Type B pancreatic cell (in vitro differentiated cells): ENCODE results near the gene RPS6KA2. TPM values are rescaled to one million over a fixed set of nuclear protein-coding genes. Genes with fewer than 3 reads are reported as not detected.
"Not testable (repeated sequence)": the region's sequence is repeated elsewhere in the genome, so short reads cannot be mapped to it uniquely, and the experiment has no call there.

Source experiments
- DNase-seq: peaks from one replicate; pipeline ENCODE4 v3.0.0; 2021; ENCODE audit warnings: mixed read lengths; ENCODE audit not compliant: unreplicated experiment; ENCODE audit errors: extremely low spot score
- H3K27ac Mint-ChIP-seq: 2 replicates; pipeline ENCODE4 v1.8.0; 2021; ENCODE audit warnings: mild to moderate bottlenecking, mixed read lengths
- H3K27me3 Mint-ChIP-seq: 2 replicates; pipeline ENCODE4 v1.8.0; 2021; ENCODE audit warnings: mixed read lengths
- H3K36me3 Mint-ChIP-seq: 2 replicates; pipeline ENCODE4 v1.8.0; 2021; ENCODE audit warnings: mixed read lengths
- H3K4me1 Mint-ChIP-seq: one replicate; pipeline ENCODE4 v1.8.0; 2021; ENCODE audit warnings: mixed read lengths; ENCODE audit not compliant: unreplicated experiment
- H3K4me3 Mint-ChIP-seq: 2 replicates; pipeline ENCODE4 v1.8.0; 2021; ENCODE audit warnings: mild to moderate bottlenecking, mixed read lengths
- H3K9me3 Mint-ChIP-seq: 2 replicates; pipeline ENCODE4 v1.8.0; 2021; ENCODE audit warnings: mixed read lengths
- CTCF ChIP-seq: fragments of 200-600 bp; sonication (generic); conservative IDR thresholded peaks from 2 replicates; pipeline ENCODE4 v1.5.0; 2021; ENCODE audit warnings: antibody characterized with exemption, mild to moderate bottlenecking
- total RNA-seq: library from RNA; stranded (reverse); gene quantifications from 2 replicates; pipeline ENCODE4 v1.2.1, GENCODE V29; 2021; ENCODE audit warnings: low replicate concordance

Gene RPS6KA2
- total RNA-seq, 1 donor from 2014 or later, result 23.8 TPM

- Mint-ChIP-seq H3K36me3 (no peaks in the 10 kb centered on the region), H3K9me3 (no peaks in the 10 kb centered on the region), H3K4me1 (peaks cover 30% of the 10 kb centered on the region), H3K27ac (no peak overlapping the region), H3K27me3 (no peaks in the 10 kb centered on the region), H3K4me3 (no peak overlapping the region)
- no peak for TF ChIP-seq CTCF
- no peak for DNase-seq
Measured at GRCh38 chr6:166542580-166542912, 84.5 kb downstream of the RPS6KA2 start.

- Mint-ChIP-seq H3K4me1 (peaks cover 30% of the 10 kb centered on the region), H3K4me3 (no peak overlapping the region), H3K9me3 (no peaks in the 10 kb centered on the region), H3K27me3 (no peaks in the 10 kb centered on the region), H3K27ac (no peak overlapping the region), H3K36me3 (peaks cover 5% of the 10 kb centered on the region)
- DNase-seq, result no peak
- no peak for TF ChIP-seq CTCF
Measured at GRCh38 chr6:166541876-166542579, 85.0 kb downstream of the RPS6KA2 start.

- Mint-ChIP-seq H3K27ac (no peak overlapping the region), H3K4me1 (peaks cover 30% of the 10 kb centered on the region), H3K4me3 (no peak overlapping the region), H3K9me3 (no peaks in the 10 kb centered on the region), H3K36me3 (peaks cover 6% of the 10 kb centered on the region), H3K27me3 (no peaks in the 10 kb centered on the region)
- TF ChIP-seq CTCF, result no peak
- no peak for DNase-seq
Measured at GRCh38 chr6:166541366-166541765, 85.7 kb downstream of the RPS6KA2 start.

- Mint-ChIP-seq H3K36me3 (peaks cover 6% of the 10 kb centered on the region), H3K27ac (peak overlapping the region; percentile 27), H3K4me3 (no peak overlapping the region), H3K4me1 (peaks cover 30% of the 10 kb centered on the region), H3K9me3 (no peaks in the 10 kb centered on the region), H3K27me3 (no peaks in the 10 kb centered on the region)
- no peak for DNase-seq
- no peak for TF ChIP-seq CTCF
Measured at GRCh38 chr6:166540631-166541331, 86.3 kb downstream of the RPS6KA2 start.

GRCh38 chr6:166539543-166539942, 87.5 kb downstream of the RPS6KA2 start:
- H3K9me3 Mint-ChIP-seq, result no peaks in the 10 kb centered on the region
- peaks cover 30% of the 10 kb centered on the region for H3K4me1 Mint-ChIP-seq
- H3K4me3 Mint-ChIP-seq, result no peak overlapping the region
- H3K27ac Mint-ChIP-seq, result no peak overlapping the region
- peaks cover 6% of the 10 kb centered on the region for H3K36me3 Mint-ChIP-seq
- H3K27me3 Mint-ChIP-seq, result no peaks in the 10 kb centered on the region
- DNase-seq, result no peak
- no peak for TF ChIP-seq CTCF

- H3K4me1 Mint-ChIP-seq, result peaks cover 30% of the 10 kb centered on the region
- not testable (repeated sequence) for H3K27ac Mint-ChIP-seq, H3K9me3 Mint-ChIP-seq, DNase-seq, H3K27me3 Mint-ChIP-seq, H3K4me3 Mint-ChIP-seq, H3K36me3 Mint-ChIP-seq
Measured at GRCh38 chr6:166539011-166539385, 88.1 kb downstream of the RPS6KA2 start.
